Measurements from ENCODE around the gene MAPRE3. TPM values are rescaled to one million over a fixed set of nuclear protein-coding genes. Genes with fewer than 3 reads are reported as not detected.

Gene MAPRE3
- total and polyA plus RNA-seq, 9 of the 15 experiments (the other 6 are each of a cell fraction or from before 2014, with no cell fraction given) = 0.70 to 43.2 (median 12.6) TPM

- TF ChIP-seq, protein P1, sequence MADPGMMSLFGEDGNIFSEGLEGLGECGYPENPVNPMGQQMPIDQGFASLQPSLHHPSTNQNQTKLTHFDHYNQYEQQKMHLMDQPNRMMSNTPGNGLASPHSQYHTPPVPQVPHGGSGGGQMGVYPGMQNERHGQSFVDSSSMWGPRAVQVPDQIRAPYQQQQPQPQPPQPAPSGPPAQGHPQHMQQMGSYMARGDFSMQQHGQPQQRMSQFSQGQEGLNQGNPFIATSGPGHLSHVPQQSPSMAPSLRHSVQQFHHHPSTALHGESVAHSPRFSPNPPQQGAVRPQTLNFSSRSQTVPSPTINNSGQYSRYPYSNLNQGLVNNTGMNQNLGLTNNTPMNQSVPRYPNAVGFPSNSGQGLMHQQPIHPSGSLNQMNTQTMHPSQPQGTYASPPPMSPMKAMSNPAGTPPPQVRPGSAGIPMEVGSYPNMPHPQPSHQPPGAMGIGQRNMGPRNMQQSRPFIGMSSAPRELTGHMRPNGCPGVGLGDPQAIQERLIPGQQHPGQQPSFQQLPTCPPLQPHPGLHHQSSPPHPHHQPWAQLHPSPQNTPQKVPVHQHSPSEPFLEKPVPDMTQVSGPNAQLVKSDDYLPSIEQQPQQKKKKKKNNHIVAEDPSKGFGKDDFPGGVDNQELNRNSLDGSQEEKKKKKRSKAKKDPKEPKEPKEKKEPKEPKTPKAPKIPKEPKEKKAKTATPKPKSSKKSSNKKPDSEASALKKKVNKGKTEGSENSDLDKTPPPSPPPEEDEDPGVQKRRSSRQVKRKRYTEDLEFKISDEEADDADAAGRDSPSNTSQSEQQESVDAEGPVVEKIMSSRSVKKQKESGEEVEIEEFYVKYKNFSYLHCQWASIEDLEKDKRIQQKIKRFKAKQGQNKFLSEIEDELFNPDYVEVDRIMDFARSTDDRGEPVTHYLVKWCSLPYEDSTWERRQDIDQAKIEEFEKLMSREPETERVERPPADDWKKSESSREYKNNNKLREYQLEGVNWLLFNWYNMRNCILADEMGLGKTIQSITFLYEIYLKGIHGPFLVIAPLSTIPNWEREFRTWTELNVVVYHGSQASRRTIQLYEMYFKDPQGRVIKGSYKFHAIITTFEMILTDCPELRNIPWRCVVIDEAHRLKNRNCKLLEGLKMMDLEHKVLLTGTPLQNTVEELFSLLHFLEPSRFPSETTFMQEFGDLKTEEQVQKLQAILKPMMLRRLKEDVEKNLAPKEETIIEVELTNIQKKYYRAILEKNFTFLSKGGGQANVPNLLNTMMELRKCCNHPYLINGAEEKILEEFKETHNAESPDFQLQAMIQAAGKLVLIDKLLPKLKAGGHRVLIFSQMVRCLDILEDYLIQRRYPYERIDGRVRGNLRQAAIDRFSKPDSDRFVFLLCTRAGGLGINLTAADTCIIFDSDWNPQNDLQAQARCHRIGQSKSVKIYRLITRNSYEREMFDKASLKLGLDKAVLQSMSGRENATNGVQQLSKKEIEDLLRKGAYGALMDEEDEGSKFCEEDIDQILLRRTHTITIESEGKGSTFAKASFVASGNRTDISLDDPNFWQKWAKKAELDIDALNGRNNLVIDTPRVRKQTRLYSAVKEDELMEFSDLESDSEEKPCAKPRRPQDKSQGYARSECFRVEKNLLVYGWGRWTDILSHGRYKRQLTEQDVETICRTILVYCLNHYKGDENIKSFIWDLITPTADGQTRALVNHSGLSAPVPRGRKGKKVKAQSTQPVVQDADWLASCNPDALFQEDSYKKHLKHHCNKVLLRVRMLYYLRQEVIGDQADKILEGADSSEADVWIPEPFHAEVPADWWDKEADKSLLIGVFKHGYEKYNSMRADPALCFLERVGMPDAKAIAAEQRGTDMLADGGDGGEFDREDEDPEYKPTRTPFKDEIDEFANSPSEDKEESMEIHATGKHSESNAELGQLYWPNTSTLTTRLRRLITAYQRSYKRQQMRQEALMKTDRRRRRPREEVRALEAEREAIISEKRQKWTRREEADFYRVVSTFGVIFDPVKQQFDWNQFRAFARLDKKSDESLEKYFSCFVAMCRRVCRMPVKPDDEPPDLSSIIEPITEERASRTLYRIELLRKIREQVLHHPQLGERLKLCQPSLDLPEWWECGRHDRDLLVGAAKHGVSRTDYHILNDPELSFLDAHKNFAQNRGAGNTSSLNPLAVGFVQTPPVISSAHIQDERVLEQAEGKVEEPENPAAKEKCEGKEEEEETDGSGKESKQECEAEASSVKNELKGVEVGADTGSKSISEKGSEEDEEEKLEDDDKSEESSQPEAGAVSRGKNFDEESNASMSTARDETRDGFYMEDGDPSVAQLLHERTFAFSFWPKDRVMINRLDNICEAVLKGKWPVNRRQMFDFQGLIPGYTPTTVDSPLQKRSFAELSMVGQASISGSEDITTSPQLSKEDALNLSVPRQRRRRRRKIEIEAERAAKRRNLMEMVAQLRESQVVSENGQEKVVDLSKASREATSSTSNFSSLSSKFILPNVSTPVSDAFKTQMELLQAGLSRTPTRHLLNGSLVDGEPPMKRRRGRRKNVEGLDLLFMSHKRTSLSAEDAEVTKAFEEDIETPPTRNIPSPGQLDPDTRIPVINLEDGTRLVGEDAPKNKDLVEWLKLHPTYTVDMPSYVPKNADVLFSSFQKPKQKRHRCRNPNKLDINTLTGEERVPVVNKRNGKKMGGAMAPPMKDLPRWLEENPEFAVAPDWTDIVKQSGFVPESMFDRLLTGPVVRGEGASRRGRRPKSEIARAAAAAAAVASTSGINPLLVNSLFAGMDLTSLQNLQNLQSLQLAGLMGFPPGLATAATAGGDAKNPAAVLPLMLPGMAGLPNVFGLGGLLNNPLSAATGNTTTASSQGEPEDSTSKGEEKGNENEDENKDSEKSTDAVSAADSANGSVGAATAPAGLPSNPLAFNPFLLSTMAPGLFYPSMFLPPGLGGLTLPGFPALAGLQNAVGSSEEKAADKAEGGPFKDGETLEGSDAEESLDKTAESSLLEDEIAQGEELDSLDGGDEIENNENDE (IDR thresholded peaks at IDR 0.05; ENCODE audit: low read depth, low read length) = no peak
- TF ChIP-seq CSDE1 (IDR thresholded peaks at IDR 0.05) (no peak), ZFP30 (CRISPR knock-in tag; IDR thresholded peaks at IDR 0.05; ENCODE audit: borderline replicate concordance) (no peak), POLR2H (tag; IDR thresholded peaks at IDR 0.05; ENCODE audit: low read depth) (no peak), HDAC8 (tag; IDR thresholded peaks at IDR 0.05) (no peak), ZNF445 (CRISPR knock-in tag; IDR thresholded peaks at IDR 0.05; ENCODE audit: low read depth) (no peak), ZNF511 (CRISPR knock-in tag; IDR thresholded peaks at IDR 0.05) (no peak), PCBP2 (IDR thresholded peaks at IDR 0.05; ENCODE audit: low read depth, low read length, poor library complexity, severe bottlenecking) (no peak), ZNF512 (tag; IDR thresholded peaks at IDR 0.05) (no peak), CREBBP (IDR thresholded peaks at IDR 0.05; ENCODE audit: low read depth, low read length) (no peak), FOXP1 (CRISPR knock-in tag; IDR thresholded peaks at IDR 0.05) (no peak)
Measured at GRCh38 chr2:27019931-27020855, 49.8 kb downstream of the MAPRE3 start (continued).

All from K562 (cell line).